GM12891 (cell line): Measurements from ENCODE around the gene CFAP46.
"Not testable (repeated sequence)": the region's sequence is repeated elsewhere in the genome, so short reads cannot be mapped to it uniquely, and the experiment has no call there.

Source experiments
- DNase-seq: peaks from one replicate; pipeline ENCODE4 v3.0.0; 2011; ENCODE audit warnings: low spot score; ENCODE audit not compliant: insufficient read length
- FAIRE-seq: peaks from 2 replicates; lab custom pipeline; 2011; peaks lifted over from hg19 to GRCh38; lab: Jason Lieb, UNC
- PAX5 ChIP-seq: IDR thresholded peaks from 2 replicates; pipeline ENCODE4 v1.6.1; 2011; ENCODE audit warnings: low read length, moderate library complexity, mild to moderate bottlenecking; ENCODE audit not compliant: insufficient read depth, severe bottlenecking
- POLR2A ChIP-seq: IDR thresholded peaks from 2 replicates; pipeline ENCODE4 v1.6.1; 2011; ENCODE audit warnings: low read depth, low read length, control low read depth
- POLR2AphosphoS5 ChIP-seq: IDR thresholded peaks from 2 replicates; pipeline ENCODE4 v1.6.1; 2011; ENCODE audit warnings: low read depth, low read length, control low read depth
- POU2F2 ChIP-seq: IDR thresholded peaks from 2 replicates; pipeline ENCODE4 v1.6.1; 2011; ENCODE audit warnings: low read depth, mild to moderate bottlenecking, control low read depth, low read length, moderate library complexity
- SPI1 ChIP-seq: IDR thresholded peaks from 2 replicates; pipeline ENCODE4 v1.6.1; 2011; ENCODE audit warnings: low read depth, low read length, control low read depth
- TAF1 ChIP-seq: IDR thresholded peaks from 2 replicates; pipeline ENCODE4 v1.6.1; 2011; ENCODE audit warnings: low read depth, low read length, control low read depth

Gene CFAP46

GRCh38 chr10:132827861-132828539 is 114.4 kb downstream of the CFAP46 start:
- TF ChIP-seq TAF1 (no peak), POLR2AphosphoS5 (no peak), SPI1 (no peak), POU2F2 (no peak)
- DNase-seq (no peak), FAIRE-seq (no peak)

GRCh38 chr10:132827423-132827789 is 115.0 kb downstream of the CFAP46 start:
- TF ChIP-seq POLR2A (no peak), PAX5 (no peak), TAF1 (no peak), SPI1 (no peak), POLR2AphosphoS5 (no peak), POU2F2 (no peak)
- no peak for FAIRE-seq
- no peak for DNase-seq

GRCh38 chr10:132826524-132827422 is 115.6 kb downstream of the CFAP46 start:
- FAIRE-seq (no peak), DNase-seq (no peak)
- TF ChIP-seq PAX5 (no peak), POLR2AphosphoS5 (no peak), POU2F2 (no peak), TAF1 (no peak), POLR2A (no peak), SPI1 (no peak)

- FAIRE-seq, DNase-seq: not testable (repeated sequence)
These were observed 116.4 kb downstream of the CFAP46 start for GRCh38 chr10:132825783-132826523.

DNA sequence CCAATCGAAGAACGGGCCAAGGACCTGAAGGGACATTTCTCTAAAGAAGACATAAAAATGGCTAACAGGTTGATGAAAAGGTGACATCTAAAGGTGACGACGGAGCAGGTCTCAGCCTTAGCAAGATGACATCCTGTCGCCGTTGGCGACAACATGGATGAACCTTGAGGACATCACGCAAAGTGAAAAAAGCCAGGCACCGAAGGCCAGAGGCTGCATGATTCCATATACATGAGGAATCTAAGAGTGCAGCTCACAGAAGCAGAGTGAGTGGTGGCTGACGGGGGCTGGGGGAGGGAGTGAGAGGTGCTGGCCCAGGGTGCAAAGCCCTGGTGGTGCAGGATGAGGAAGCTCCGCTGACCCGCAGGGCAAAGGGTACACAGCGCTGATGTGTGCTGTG is 122.3 kb downstream of the CFAP46 start:
- FAIRE-seq (no peak), DNase-seq (no peak)
- no peak for TF ChIP-seq PAX5
- TF ChIP-seq TAF1 = no peak
- TF ChIP-seq POLR2AphosphoS5 = no peak

DNA sequence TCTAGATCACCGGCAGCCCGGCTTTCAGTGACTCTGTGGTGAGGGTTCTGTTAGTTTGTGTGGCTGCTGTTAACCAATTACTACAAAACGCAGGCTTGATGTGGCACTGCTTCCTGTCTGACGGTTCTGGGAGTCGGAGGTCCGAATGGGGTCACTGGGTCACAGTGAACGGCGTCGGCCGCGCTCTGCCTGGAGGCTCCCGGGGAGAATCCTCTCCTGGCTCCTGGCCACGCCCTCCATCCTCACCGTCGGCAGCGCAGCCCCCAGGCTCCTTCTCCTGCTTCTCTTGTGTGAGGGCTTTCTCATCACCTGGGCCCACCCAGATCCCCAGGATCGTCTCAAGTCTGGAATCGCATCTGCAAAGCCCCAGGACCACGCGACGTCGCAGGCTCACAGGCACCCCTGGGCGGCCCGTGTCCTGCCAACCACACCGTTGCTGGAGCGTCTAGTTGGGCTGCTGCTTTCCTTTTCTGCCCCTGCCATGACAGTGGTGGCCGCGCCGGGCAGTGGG is 124.6 kb downstream of the CFAP46 start:
- DNase-seq = no peak
- no peak for TF ChIP-seq SPI1
- TF ChIP-seq PAX5 = no peak
- TF ChIP-seq POLR2A = no peak
- no peak for TF ChIP-seq POLR2AphosphoS5
- no peak for TF ChIP-seq TAF1
- TF ChIP-seq POU2F2 = no peak
- no peak for FAIRE-seq

DNA sequence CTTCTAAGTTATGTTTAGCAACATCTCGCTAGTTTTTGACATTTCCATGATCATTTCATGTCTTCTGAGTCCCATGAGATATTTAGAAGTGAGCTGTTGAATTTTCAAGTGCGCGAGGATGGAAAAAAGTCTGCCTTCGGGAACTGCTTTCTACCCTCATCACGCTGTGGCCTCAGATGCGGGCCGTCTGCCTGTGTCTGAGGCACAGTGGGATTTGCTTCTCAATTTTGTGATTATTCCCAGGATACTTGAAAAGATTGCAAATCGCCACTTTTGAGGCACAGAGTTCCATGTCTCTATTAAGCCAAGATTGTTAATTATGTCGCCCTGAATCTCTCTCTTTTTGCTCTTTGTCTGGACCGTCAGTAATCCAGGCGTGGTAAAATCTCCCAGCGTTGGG is 125.7 kb downstream of the CFAP46 start:
- TF ChIP-seq SPI1 = no peak
- TF ChIP-seq TAF1 = no peak
- TF ChIP-seq POU2F2 = no peak

DNA sequence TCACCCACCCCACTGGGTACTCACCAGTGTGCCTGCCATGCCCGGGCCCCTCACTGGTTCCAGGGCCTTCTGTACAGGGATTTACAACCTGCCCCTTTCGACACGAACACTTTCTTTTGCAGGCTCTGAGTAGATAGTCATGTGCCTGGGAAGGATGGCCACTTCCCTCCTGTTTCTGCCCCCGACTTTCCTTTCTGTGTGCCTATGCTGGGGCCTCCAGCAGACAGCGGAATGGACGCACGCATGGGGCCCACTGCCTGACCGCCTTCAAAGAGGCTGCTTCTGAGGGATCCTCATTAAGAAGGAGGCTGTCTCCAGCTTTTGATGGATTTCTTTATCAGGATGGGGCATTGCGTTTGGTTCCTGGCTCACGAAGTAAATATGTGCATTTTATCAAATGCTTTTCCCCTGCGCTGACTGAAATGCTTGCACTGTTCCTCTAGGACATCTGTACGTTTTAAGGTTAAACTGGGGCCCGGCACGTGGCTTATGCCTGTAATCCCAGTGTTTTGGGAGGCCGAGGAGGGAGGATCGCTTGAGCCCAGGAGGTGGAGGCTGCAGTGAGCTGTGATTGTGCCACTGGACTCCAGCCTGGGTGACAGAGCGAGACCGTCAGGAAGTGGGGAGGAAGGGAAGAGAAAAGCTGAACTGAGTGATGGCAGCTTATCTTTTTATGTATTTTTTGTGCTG is 127.1 kb downstream of the CFAP46 start:
- no peak for FAIRE-seq
- TF ChIP-seq POU2F2 (no peak), SPI1 (no peak), PAX5 (no peak), POLR2A (no peak), POLR2AphosphoS5 (no peak), TAF1 (no peak)

More for the DNA sequence above, 125.7 kb downstream of the CFAP46 start:
- no peak for FAIRE-seq
- DNase-seq = no peak

DNA sequence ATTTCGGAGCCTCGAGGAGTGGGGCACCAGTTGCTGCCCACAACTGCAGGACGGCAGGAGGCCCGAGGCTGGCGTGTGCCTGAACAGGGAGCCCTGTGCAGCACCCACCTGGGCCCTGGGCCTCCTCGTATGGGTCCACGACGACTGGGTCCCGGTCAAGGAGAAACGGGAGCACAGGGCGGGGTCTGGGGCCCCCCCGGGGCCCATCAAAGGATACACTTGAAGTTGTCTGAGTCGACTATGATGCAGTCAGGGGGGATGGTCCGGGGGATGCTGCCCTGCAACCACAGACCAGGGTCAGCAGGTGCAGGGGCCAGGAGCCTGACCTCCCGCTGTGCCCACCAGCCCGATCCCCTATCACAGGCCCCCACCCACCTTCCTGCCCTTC is 127.9 kb downstream of the CFAP46 start:
- TF ChIP-seq POU2F2 (no peak), SPI1 (no peak), POLR2AphosphoS5 (no peak), PAX5 (no peak), POLR2A (no peak), TAF1 (no peak)
- FAIRE-seq (no peak), DNase-seq (no peak)

More for the DNA sequence above, 127.1 kb downstream of the CFAP46 start:
- DNase-seq = no peak
